ENCODE results near the gene SH3PXD2A.

The SH3PXD2A gene

GRCh38 chr10:103696411-103697145 lies 158.8 kb downstream of the SH3PXD2A start:
- DNase-seq (ENCODE audit: insufficient read length, low spot score) (peak; percentile 75), FAIRE-seq (peak; percentile 96)
- TF ChIP-seq SPI1 (IDR thresholded peaks at IDR 0.05; ENCODE audit: low read depth, low read length) (0 out of 2 replicates have a peak, but pooled peaks have one; percentile 13), POLR2AphosphoS5 (IDR thresholded peaks at IDR 0.05; ENCODE audit: low read depth, low read length) (no peak)

- TF ChIP-seq SPI1 (IDR thresholded peaks at IDR 0.05; ENCODE audit: low read depth, low read length) (no peak), PAX5 (IDR thresholded peaks at IDR 0.05; ENCODE audit: insufficient read depth, low read length, severe bottlenecking) (no peak), POU2F2 (IDR thresholded peaks at IDR 0.05; ENCODE audit: low read depth, low read length) (no peak), POLR2A (IDR thresholded peaks at IDR 0.05; ENCODE audit: low read depth, low read length) (no peak), TAF1 (IDR thresholded peaks at IDR 0.05; ENCODE audit: low read depth, low read length) (no peak), POLR2AphosphoS5 (IDR thresholded peaks at IDR 0.05; ENCODE audit: low read depth, low read length) (no peak)
- no peak for DNase-seq (ENCODE audit: insufficient read length, low spot score)
- no peak for FAIRE-seq
Measured at GRCh38 chr10:103696094-103696410, 159.3 kb downstream of the SH3PXD2A start.

- FAIRE-seq (no peak), DNase-seq (ENCODE audit: insufficient read length, low spot score) (no peak)
- no peak for TF ChIP-seq POLR2AphosphoS5 (IDR thresholded peaks at IDR 0.05; ENCODE audit: low read depth, low read length)
Measured at GRCh38 chr10:103695584-103696005, 159.8 kb downstream of the SH3PXD2A start.

- FAIRE-seq (no peak), DNase-seq (ENCODE audit: insufficient read length, low spot score) (no peak)
- TF ChIP-seq SPI1 (IDR thresholded peaks at IDR 0.05; ENCODE audit: low read depth, low read length) = peak; percentile 11; the same call in 1 of the 2 replicates
- TF ChIP-seq TAF1 (IDR thresholded peaks at IDR 0.05; ENCODE audit: low read depth, low read length) = no peak
Measured at GRCh38 chr10:103693812-103694205, 161.6 kb downstream of the SH3PXD2A start.

- DNase-seq (ENCODE audit: insufficient read length, low spot score) (peak; percentile 60), FAIRE-seq (peak; percentile 70)
- TF ChIP-seq PAX5 (IDR thresholded peaks at IDR 0.05; ENCODE audit: insufficient read depth, low read length, severe bottlenecking) (no peak), POLR2AphosphoS5 (IDR thresholded peaks at IDR 0.05; ENCODE audit: low read depth, low read length) (no peak), POU2F2 (IDR thresholded peaks at IDR 0.05; ENCODE audit: low read depth, low read length) (no peak), SPI1 (IDR thresholded peaks at IDR 0.05; ENCODE audit: low read depth, low read length) (no peak), TAF1 (IDR thresholded peaks at IDR 0.05; ENCODE audit: low read depth, low read length) (no peak), POLR2A (IDR thresholded peaks at IDR 0.05; ENCODE audit: low read depth, low read length) (no peak)
Measured at GRCh38 chr10:103692952-103693811, 162.2 kb downstream of the SH3PXD2A start.

- DNase-seq (ENCODE audit: insufficient read length, low spot score) (peak; percentile 75), FAIRE-seq (no peak)
- TF ChIP-seq SPI1 (IDR thresholded peaks at IDR 0.05; ENCODE audit: low read depth, low read length) = peak; percentile 72
- no peak for TF ChIP-seq POLR2A (IDR thresholded peaks at IDR 0.05; ENCODE audit: low read depth, low read length)
- TF ChIP-seq PAX5 (IDR thresholded peaks at IDR 0.05; ENCODE audit: insufficient read depth, low read length, severe bottlenecking) = peak; percentile 90
- 0 out of 2 replicates have a peak, but pooled peaks have one; percentile 10 for TF ChIP-seq POLR2AphosphoS5 (IDR thresholded peaks at IDR 0.05; ENCODE audit: low read depth, low read length)
Measured at GRCh38 chr10:103692436-103692951, 162.9 kb downstream of the SH3PXD2A start.

GRCh38 chr10:103691723-103692435 lies 163.5 kb downstream of the SH3PXD2A start:
- FAIRE-seq (peak; percentile 91), DNase-seq (ENCODE audit: insufficient read length, low spot score) (no peak)
- TF ChIP-seq POU2F2 (IDR thresholded peaks at IDR 0.05; ENCODE audit: low read depth, low read length) (no peak), TAF1 (IDR thresholded peaks at IDR 0.05; ENCODE audit: low read depth, low read length) (no peak), POLR2AphosphoS5 (IDR thresholded peaks at IDR 0.05; ENCODE audit: low read depth, low read length) (no peak), SPI1 (IDR thresholded peaks at IDR 0.05; ENCODE audit: low read depth, low read length) (no peak), PAX5 (IDR thresholded peaks at IDR 0.05; ENCODE audit: insufficient read depth, low read length, severe bottlenecking) (no peak), POLR2A (IDR thresholded peaks at IDR 0.05; ENCODE audit: low read depth, low read length) (no peak)

- TF ChIP-seq PAX5 (IDR thresholded peaks at IDR 0.05; ENCODE audit: insufficient read depth, low read length, severe bottlenecking) (no peak), SPI1 (IDR thresholded peaks at IDR 0.05; ENCODE audit: low read depth, low read length) (no peak), POU2F2 (IDR thresholded peaks at IDR 0.05; ENCODE audit: low read depth, low read length) (no peak), TAF1 (IDR thresholded peaks at IDR 0.05; ENCODE audit: low read depth, low read length) (no peak), POLR2A (IDR thresholded peaks at IDR 0.05; ENCODE audit: low read depth, low read length) (no peak), POLR2AphosphoS5 (IDR thresholded peaks at IDR 0.05; ENCODE audit: low read depth, low read length) (no peak)
- no peak for FAIRE-seq
- no peak for DNase-seq (ENCODE audit: insufficient read length, low spot score)
Measured at GRCh38 chr10:103691267-103691666, 164.1 kb downstream of the SH3PXD2A start.

- DNase-seq (ENCODE audit: insufficient read length, low spot score) (no peak), FAIRE-seq (no peak)
- TF ChIP-seq PAX5 (IDR thresholded peaks at IDR 0.05; ENCODE audit: insufficient read depth, low read length, severe bottlenecking) (no peak), SPI1 (IDR thresholded peaks at IDR 0.05; ENCODE audit: low read depth, low read length) (no peak), POLR2AphosphoS5 (IDR thresholded peaks at IDR 0.05; ENCODE audit: low read depth, low read length) (no peak), TAF1 (IDR thresholded peaks at IDR 0.05; ENCODE audit: low read depth, low read length) (no peak), POU2F2 (IDR thresholded peaks at IDR 0.05; ENCODE audit: low read depth, low read length) (no peak), POLR2A (IDR thresholded peaks at IDR 0.05; ENCODE audit: low read depth, low read length) (no peak)
Measured at GRCh38 chr10:103690281-103690680, 165.1 kb downstream of the SH3PXD2A start.

Measured in GM12891 (cell line).